Suprapubic skin (tissue), 4 donors: ENCODE measurements around the gene CCDC167. TPM values are rescaled to one million over a fixed set of nuclear protein-coding genes. Genes with fewer than 3 reads are reported as not detected.

ENCODE experiments used
- DNase-seq, 2 donors: peaks; one replicate each; pipeline ENCODE4 v3.0.0-alpha.2; 2019; ENCODE audit warnings: low spot score in 2 of 2
- H3K27ac ChIP-seq: fragments of 200-600 bp; sonication (generic); one replicate; pipeline ENCODE4 v1.5.1; 2019
- H3K27me3 ChIP-seq: fragments of 200-600 bp; sonication (generic); one replicate; pipeline ENCODE4 v1.5.1; 2019
- H3K36me3 ChIP-seq: fragments of 200-600 bp; sonication (generic); one replicate; pipeline ENCODE4 v1.5.1; 2019
- H3K4me1 ChIP-seq: fragments of 200-600 bp; sonication (generic); one replicate; pipeline ENCODE4 v1.5.1; 2019
- H3K4me3 ChIP-seq: fragments of 200-600 bp; sonication (generic); one replicate; pipeline ENCODE4 v1.5.1; 2019; ENCODE audit warnings: mild to moderate bottlenecking
- H3K9me3 ChIP-seq: fragments of 200-600 bp; sonication (generic); one replicate; pipeline ENCODE4 v1.5.1; 2019
- CTCF ChIP-seq, 2 donors: fragments of 200-600 bp in 1 of 2; fragments of 450-650 bp in 1 of 2; sonication (generic) in 1 of 2; IDR thresholded peaks; one replicate each; pipeline ENCODE4 v1.5.1; 2016 to 2019; ENCODE audit warnings: antibody characterized with exemption in 2 of 2, mild to moderate bottlenecking in 1 of 2, moderate library complexity in 1 of 2
- EP300 ChIP-seq: sonication (generic); formaldehyde crosslinking; IDR thresholded peaks from one replicate; pipeline ENCODE4 v1.6.1; 2017; ENCODE audit warnings: antibody characterized with exemption
- POLR2A ChIP-seq, 2 donors: fragments of 450-650 bp; IDR thresholded peaks; one replicate each; pipeline ENCODE4 v1.6.1; 2017; ENCODE audit warnings: antibody characterized with exemption in 2 of 2, mild to moderate bottlenecking in 2 of 2, moderate library complexity in 2 of 2
- POLR2AphosphoS5 ChIP-seq, 3 donors: sonication (generic); formaldehyde crosslinking; IDR thresholded peaks; one replicate each; pipeline ENCODE4 v1.6.1; 2017; ENCODE audit warnings: antibody characterized with exemption in 3 of 3
- WGBS: methylation state at CpG from one replicate; pipeline ENCODE4 v1.1.5; 2018; 5-methylcytosine and 5-hydroxymethylcytosine counted together
- total RNA-seq, 4 donors: library from RNA; depleted of rRNA; stranded (reverse); fragments of >200 nt; gene quantifications; one replicate each; pipeline ENCODE4 v1.1.0, GENCODE V29; 2016

CCDC167 gene
- total RNA-seq, 4 donors from 2014 or later = 16.3 to 31.3 (median 25.1) TPM

GRCh38 chr6:37544530-37544929 lies 44.8 kb upstream of the CCDC167 start:
- WGBS = 71% methylated on average over 5 of the region's 5 CpGs
- Histone ChIP-seq H3K9me3 (no peaks in the 10 kb centered on the region), H3K4me1 (peaks cover 7% of the 10 kb centered on the region), H3K36me3 (no peaks in the 10 kb centered on the region), H3K27ac (no peak overlapping the region), H3K4me3 (no peak overlapping the region), H3K27me3 (peaks cover 8% of the 10 kb centered on the region)
- no peak for DNase-seq
- TF ChIP-seq EP300 (no peak), POLR2A (IDR thresholded peaks at IDR 0.05) (no peak), POLR2AphosphoS5 (IDR thresholded peaks at IDR 0.05) (no peak), CTCF (IDR thresholded peaks at IDR 0.05) (no peak)

GRCh38 chr6:37543361-37543760 lies 43.7 kb upstream of the CCDC167 start:
- H3K27ac ChIP-seq = no peak overlapping the region
- H3K4me1 ChIP-seq = peaks cover 7% of the 10 kb centered on the region
- peaks cover 1% of the 10 kb centered on the region for H3K27me3 ChIP-seq
- TF ChIP-seq POLR2AphosphoS5 (IDR thresholded peaks at IDR 0.05) (no peak), CTCF (IDR thresholded peaks at IDR 0.05) (no peak), EP300 (no peak), POLR2A (IDR thresholded peaks at IDR 0.05) (no peak)
- DNase-seq = no peak
- H3K4me3 ChIP-seq = no peak overlapping the region
- WGBS = 81% methylated on average over 4 of the region's 4 CpGs
- no peaks in the 10 kb centered on the region for H3K36me3 ChIP-seq
- no peaks in the 10 kb centered on the region for H3K9me3 ChIP-seq

- Histone ChIP-seq H3K4me3 (no peak overlapping the region), H3K27me3 (peaks cover 18% of the 10 kb centered on the region), H3K36me3 (no peaks in the 10 kb centered on the region), H3K27ac (no peak overlapping the region), H3K4me1 (peaks cover 3% of the 10 kb centered on the region), H3K9me3 (no peaks in the 10 kb centered on the region)
- TF ChIP-seq POLR2A (IDR thresholded peaks at IDR 0.05) (no peak), EP300 (no peak), POLR2AphosphoS5 (IDR thresholded peaks at IDR 0.05) (no peak), CTCF (IDR thresholded peaks at IDR 0.05) (no peak)
- 98% methylated on average over 4 of the region's 4 CpGs for WGBS
- no peak for DNase-seq
These were observed 41.7 kb upstream of the CCDC167 start for GRCh38 chr6:37541346-37541745.

GRCh38 chr6:37540390-37540789 lies 40.7 kb upstream of the CCDC167 start:
- H3K9me3 ChIP-seq = no peaks in the 10 kb centered on the region
- no peaks in the 10 kb centered on the region for H3K36me3 ChIP-seq
- 67% methylated on average over 4 of the region's 4 CpGs for WGBS
- H3K27ac ChIP-seq = no peak overlapping the region
- TF ChIP-seq POLR2AphosphoS5 (IDR thresholded peaks at IDR 0.05) (no peak), EP300 (no peak), CTCF (IDR thresholded peaks at IDR 0.05) (no peak), POLR2A (IDR thresholded peaks at IDR 0.05) (no peak)
- no peak overlapping the region for H3K4me3 ChIP-seq
- peaks cover 27% of the 10 kb centered on the region for H3K27me3 ChIP-seq
- peaks cover 13% of the 10 kb centered on the region for H3K4me1 ChIP-seq
- DNase-seq = no peak

GRCh38 chr6:37540029-37540352 lies 40.3 kb upstream of the CCDC167 start:
- Histone ChIP-seq H3K36me3 (no peaks in the 10 kb centered on the region), H3K4me1 (peaks cover 15% of the 10 kb centered on the region), H3K4me3 (no peak overlapping the region), H3K27ac (no peak overlapping the region), H3K9me3 (no peaks in the 10 kb centered on the region), H3K27me3 (peaks cover 31% of the 10 kb centered on the region)
- WGBS = 93% methylated on average over 4 of the region's 4 CpGs
- no peak for DNase-seq
- TF ChIP-seq EP300 (no peak), POLR2AphosphoS5 (IDR thresholded peaks at IDR 0.05) (no peak), CTCF (IDR thresholded peaks at IDR 0.05) (no peak), POLR2A (IDR thresholded peaks at IDR 0.05) (no peak)
